IPS DF 6.9 (cell line): ENCODE measurements around the gene SELENOF.
A peak's percentile ranks its signal among the peaks of the same experiment; 100 is the strongest.

Experiments
- DNase-seq: peaks from one replicate; pipeline ENCODE4 v3.0.0-alpha.2; 2013; ENCODE audit warnings: low read depth, low spot score
- H3K27ac ChIP-seq: one replicate; pipeline ENCODE4 v1.5.1; 2013; ENCODE audit warnings: low read length, control low read depth
- H3K27me3 ChIP-seq: 2 replicates; pipeline ENCODE4 v1.6.1; 2013; ENCODE audit warnings: mild to moderate bottlenecking, low read length; ENCODE audit not compliant: control insufficient read depth, insufficient read depth
- H3K36me3 ChIP-seq: 2 replicates; pipeline ENCODE4 v1.6.1; 2013; ENCODE audit warnings: low read length; ENCODE audit not compliant: control insufficient read depth, insufficient read depth
- H3K4me1 ChIP-seq: 2 replicates; pipeline ENCODE4 v1.6.1; 2013; ENCODE audit warnings: low read length; ENCODE audit not compliant: control insufficient read depth, insufficient read depth
- H3K4me3 ChIP-seq: 2 replicates; pipeline ENCODE4 v1.5.1; 2013; ENCODE audit warnings: mild to moderate bottlenecking, low read length
- H3K9me3 ChIP-seq: 2 replicates; pipeline ENCODE4 v1.6.1; 2013; ENCODE audit warnings: low read length, inconsistent platforms; ENCODE audit not compliant: control insufficient read depth, insufficient read depth
- WGBS: extraction: QIAGEN DNeasy Blood & Tissue Kit; methylation state at CpG from one replicate; pipeline ENCODE4 v1.1.7; 2013; ENCODE audit warnings: mixed read lengths, missing lambda C conversion rate; ENCODE audit not compliant: insufficient read length, insufficient coverage; 5-methylcytosine and 5-hydroxymethylcytosine counted together

Gene SELENOF

DNA sequence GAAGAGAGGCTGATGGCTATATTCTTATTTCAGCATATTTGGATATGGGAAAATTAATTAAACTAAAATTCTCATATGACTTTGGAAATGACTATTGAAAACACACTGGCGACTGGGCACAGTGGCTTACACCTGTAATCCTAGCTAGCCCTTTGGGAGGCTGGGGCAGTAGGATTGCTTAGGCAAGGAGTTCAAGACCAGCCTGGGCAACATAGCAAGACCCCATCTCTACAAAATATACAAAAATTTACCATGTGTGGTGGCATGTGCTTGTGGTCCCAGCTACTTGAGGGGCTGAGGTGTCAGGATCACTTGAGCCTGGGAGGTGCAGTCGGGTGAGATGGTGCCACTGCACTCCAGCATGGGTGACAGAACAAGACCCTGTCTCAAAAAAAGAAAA is 26.7 kb upstream of the SELENOF start:
- DNase-seq = no peak
- Histone ChIP-seq H3K27ac (no peak overlapping the region), H3K27me3 (no peaks in the 10 kb centered on the region), H3K4me3 (no peak overlapping the region), H3K9me3 (no peaks in the 10 kb centered on the region), H3K4me1 (no peaks in the 10 kb centered on the region), H3K36me3 (no peaks in the 10 kb centered on the region)
- WGBS = no CpG with 5 or more reads among the region's 2 CpGs

DNA sequence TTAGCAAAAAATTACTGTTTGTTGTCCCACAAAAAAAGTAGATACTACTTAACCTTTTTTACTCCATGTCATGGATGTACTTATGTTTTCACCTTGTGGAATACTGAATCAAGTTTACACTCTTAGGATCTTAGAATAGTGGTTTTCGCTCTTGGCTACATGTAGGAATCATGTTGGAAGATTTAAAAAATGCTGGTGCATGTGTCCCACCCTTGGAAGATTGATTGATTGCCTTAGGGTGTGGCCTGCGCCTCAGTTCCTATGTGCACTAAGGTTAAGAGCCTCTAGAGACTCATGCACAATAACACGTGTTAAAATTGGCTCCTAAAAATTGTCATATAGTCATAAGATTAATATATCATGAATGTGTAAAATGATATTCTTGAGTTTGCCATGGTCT is 25.5 kb upstream of the SELENOF start:
- no peak overlapping the region for H3K4me3 ChIP-seq
- no CpG with 5 or more reads among the region's 3 CpGs for WGBS

DNA sequence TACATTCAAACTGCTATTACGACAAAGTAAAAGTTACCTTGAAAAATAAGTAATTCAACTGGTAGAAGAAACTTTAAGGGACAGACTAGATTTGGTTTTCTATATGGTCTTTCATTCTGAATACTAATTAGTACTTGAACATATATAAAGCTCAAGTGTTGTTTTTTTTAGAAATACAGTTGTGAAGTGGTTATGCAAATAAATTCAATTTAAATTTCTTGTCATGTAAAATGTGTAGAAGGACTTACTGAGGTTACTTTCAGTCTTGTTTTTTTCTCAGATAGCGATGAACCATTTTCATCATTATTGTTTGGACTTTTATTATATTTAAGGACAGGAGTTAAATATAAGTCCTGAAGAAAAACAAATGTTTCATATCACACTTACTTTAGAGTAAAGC is 24.9 kb upstream of the SELENOF start:
- no peaks in the 10 kb centered on the region for H3K36me3 ChIP-seq
- H3K4me3 ChIP-seq = no peak overlapping the region
- DNase-seq = no peak
- no CpG with 5 or more reads among the region's 2 CpGs for WGBS
- no peaks in the 10 kb centered on the region for H3K9me3 ChIP-seq
- H3K4me1 ChIP-seq = 0 out of 2 replicates have a peak, but pooled peaks cover 1% of the 10 kb centered on the region
- H3K27ac ChIP-seq = no peak overlapping the region
- H3K27me3 ChIP-seq = no peaks in the 10 kb centered on the region

More for the DNA sequence above, 25.5 kb upstream of the SELENOF start:
- H3K27ac ChIP-seq = no peak overlapping the region
- H3K4me1 ChIP-seq = 0 out of 2 replicates have a peak, but pooled peaks cover under 1% of the 10 kb centered on the region
- no peaks in the 10 kb centered on the region for H3K27me3 ChIP-seq
- H3K9me3 ChIP-seq = no peaks in the 10 kb centered on the region
- DNase-seq = no peak
- H3K36me3 ChIP-seq = no peaks in the 10 kb centered on the region

DNA sequence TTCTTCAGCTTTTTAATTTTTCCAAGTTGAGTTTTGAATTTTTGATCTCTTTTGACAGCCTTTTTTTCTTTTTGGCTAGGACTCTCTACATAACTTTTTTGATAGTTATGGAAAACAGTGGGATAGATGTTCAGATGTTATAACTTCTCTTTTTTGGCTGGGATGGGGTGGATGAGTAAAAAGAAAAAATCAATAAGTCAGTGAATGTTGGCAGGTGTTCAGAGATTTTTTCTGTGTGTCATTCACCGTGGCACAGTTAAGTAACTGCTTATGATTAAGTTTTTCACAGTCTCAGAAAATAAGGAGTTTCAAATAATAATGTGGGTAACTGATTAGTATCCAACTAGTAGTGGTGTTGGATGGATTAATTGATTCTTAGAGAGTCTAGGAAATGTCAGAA is 24.5 kb upstream of the SELENOF start:
- no peak overlapping the region for H3K4me3 ChIP-seq
- no peak for DNase-seq
- H3K9me3 ChIP-seq = no peaks in the 10 kb centered on the region
- H3K27me3 ChIP-seq = no peaks in the 10 kb centered on the region
- WGBS = no CpG with 5 or more reads among the region's 1 CpG
- no peak overlapping the region for H3K27ac ChIP-seq
- H3K4me1 ChIP-seq = 0 out of 2 replicates have a peak, but pooled peaks cover 1% of the 10 kb centered on the region
- H3K36me3 ChIP-seq = no peaks in the 10 kb centered on the region

DNA sequence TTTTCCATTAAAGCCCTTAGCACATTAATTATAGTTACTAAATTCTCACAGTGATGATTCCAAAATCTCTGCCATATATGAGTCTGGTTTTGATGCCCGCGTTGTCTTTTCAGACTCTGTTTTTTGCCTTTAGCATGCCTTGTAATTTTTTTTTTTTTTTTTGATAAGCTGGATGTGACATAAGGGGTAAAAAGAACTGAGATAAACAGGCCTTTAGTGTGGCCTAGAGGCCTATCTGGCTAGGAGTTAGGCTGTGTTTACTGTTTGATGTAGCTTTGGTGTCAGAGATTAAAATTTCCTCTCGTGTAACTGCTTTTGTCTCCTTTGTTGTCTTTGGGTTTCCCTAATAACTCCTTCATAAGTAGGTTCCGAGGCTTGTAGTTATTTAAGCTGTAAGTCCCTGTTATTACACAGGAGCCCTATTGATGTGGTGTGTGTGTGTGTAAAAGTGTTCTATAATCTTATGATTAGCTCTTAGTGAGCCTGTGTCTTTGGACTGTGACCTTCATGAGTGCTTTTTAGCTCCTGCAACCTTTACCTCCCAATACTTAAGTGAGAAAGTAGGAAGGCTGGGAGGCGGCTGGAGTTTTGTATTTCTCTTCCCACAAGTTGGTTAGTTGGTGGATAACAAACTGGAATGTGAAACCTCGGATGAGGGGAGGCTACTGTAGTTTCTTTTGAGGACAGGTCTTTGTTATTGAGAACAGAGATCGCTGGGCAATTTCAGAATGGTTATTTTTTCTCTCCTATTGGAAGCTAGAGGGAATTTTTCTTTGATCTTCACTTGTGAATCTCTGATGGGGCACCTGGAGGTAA is 19.8 kb upstream of the SELENOF start:
- no peak for DNase-seq

DNA sequence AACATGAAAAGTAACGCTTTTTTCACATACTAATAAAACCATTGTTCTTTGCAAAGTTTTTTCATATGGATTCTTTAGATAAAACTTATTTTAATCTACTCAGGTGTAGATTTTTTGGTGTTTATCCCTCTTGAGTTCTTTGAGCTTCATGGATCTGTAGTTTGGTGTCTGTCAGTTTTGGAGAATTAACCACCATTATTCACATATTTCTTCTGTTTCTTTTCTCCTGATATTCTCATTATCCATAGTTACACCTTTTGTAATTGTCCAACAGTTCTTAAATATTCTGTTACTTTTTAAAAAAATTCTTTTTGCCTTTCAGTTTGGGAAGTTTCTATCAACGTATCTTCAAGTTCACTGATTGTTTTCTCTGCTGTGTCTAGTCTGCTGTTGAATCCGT is 19.1 kb upstream of the SELENOF start:
- H3K4me3 ChIP-seq = no peak overlapping the region
- no peak for DNase-seq
- peaks cover 1% of the 10 kb centered on the region; the same call in 1 of the 2 replicates for H3K4me1 ChIP-seq
- WGBS = no CpG with 5 or more reads among the region's 3 CpGs
- H3K9me3 ChIP-seq = no peaks in the 10 kb centered on the region
- H3K27me3 ChIP-seq = no peaks in the 10 kb centered on the region
- no peak overlapping the region for H3K27ac ChIP-seq
- no peaks in the 10 kb centered on the region for H3K36me3 ChIP-seq

More for the DNA sequence above, 19.8 kb upstream of the SELENOF start:
- WGBS = no CpG with 5 or more reads among the region's 7 CpGs
- Histone ChIP-seq H3K4me3 (no peak overlapping the region), H3K27ac (peak overlapping the region; percentile 57), H3K4me1 (peaks cover 1% of the 10 kb centered on the region; the same call in 1 of the 2 replicates), H3K36me3 (no peaks in the 10 kb centered on the region), H3K27me3 (no peaks in the 10 kb centered on the region), H3K9me3 (no peaks in the 10 kb centered on the region)

DNA sequence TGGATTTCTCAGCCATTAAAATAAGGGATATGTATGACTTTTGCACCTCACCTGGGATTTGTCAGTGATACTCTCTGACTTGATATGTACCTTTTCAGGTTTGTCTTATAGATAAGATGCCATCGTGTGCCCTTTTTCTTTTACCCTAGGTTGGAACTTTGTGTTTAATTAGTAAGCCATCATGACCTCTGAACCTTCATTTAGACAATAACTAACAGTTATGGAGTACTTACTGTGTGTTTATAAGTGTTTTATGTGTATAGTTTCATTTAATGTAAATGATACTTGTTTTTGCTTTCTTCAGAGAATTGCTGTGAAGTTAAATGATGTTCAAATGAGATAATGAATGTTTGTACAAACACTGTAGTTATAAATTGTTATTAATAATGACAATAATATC is 14.9 kb upstream of the SELENOF start:
- Histone ChIP-seq H3K4me1 (no peaks in the 10 kb centered on the region; the same call in 1 of the 2 replicates), H3K4me3 (no peak overlapping the region), H3K9me3 (peaks cover 4% of the 10 kb centered on the region; the same call in 1 of the 2 replicates), H3K36me3 (no peaks in the 10 kb centered on the region), H3K27ac (no peak overlapping the region), H3K27me3 (no peaks in the 10 kb centered on the region)
- no CpG with 5 or more reads among the region's 1 CpG for WGBS
- DNase-seq = no peak

DNA sequence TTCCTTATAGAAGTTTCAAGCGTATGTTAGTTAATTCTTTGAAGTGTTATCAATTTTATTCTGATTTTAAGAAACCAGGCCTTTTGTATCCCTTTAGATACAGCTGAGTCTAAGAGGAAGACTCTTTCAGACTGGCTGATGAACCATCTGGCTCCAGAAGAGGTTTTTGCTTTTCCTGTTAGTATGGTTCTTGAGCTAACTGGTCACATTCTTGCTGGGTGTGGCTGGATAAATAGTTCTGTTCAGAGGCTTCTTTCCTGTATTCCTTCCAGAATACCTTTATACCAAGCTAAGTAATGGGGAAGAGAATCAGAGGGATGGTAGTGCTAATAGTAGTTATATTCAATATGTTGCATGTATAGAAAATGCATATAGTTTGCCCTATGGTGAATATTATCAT is 13.0 kb upstream of the SELENOF start:
- Histone ChIP-seq H3K36me3 (no peaks in the 10 kb centered on the region), H3K4me3 (no peak overlapping the region), H3K27ac (no peak overlapping the region), H3K4me1 (no peaks in the 10 kb centered on the region; the same call in 1 of the 2 replicates), H3K27me3 (no peaks in the 10 kb centered on the region), H3K9me3 (peaks cover 4% of the 10 kb centered on the region)
- DNase-seq = no peak
- no CpG with 5 or more reads among the region's 1 CpG for WGBS

DNA sequence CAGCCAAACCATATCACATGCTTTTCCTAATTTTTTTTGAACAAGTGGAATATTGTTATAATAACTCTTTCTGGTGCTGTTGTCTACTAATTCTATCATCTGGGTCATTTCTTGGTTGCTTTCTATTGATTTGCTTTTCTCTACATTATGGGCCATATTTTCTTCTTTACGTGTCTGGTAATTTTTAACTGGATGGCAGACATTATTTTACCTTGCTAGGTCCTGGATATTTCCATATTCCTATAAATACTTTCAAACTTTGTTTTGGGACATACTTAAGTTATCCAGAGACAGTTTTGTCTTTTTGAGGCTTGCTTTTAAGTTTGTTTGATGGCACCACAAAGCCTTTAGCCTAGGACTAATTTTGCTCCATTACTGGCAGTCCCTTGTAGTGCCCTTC is 11.8 kb upstream of the SELENOF start:
- no peak for DNase-seq
- no CpG with 5 or more reads among the region's 1 CpG for WGBS
- Histone ChIP-seq H3K9me3 (peaks cover 4% of the 10 kb centered on the region), H3K36me3 (no peaks in the 10 kb centered on the region), H3K27ac (no peak overlapping the region), H3K4me3 (no peak overlapping the region), H3K27me3 (no peaks in the 10 kb centered on the region), H3K4me1 (no peaks in the 10 kb centered on the region)

DNA sequence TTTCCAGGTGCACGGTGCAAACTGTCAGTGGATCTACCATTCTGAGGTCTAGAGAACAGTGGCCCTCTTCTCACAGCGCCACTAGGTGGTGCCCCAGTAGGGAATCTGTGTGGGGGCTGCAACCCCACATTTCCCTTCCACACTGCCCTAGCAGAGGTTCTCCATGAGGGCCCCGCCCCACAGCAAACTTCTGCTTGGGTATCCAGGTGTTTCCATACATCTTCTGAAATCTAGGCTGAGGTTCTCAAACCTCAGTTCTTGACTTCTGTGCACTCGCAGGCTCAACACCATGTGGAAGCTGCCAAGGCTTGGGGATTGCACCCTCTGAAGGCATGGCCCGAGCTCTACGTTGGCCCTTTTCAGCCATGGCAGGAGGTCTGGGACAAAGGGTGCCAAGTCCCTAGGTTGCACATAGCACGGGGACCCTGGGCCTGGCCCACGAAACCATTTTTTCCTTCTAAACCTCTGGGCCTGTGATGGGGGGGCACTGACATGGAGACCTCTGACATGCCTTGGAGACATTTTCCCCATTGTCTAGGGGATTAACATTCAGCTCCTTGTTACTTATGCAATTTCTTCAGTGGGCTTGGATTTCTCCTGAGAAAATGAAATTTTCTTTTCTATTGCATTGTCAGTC is 10.5 kb upstream of the SELENOF start:
- no peaks in the 10 kb centered on the region for H3K4me1 ChIP-seq
- H3K9me3 ChIP-seq = peaks cover 4% of the 10 kb centered on the region
- H3K4me3 ChIP-seq = no peak overlapping the region
- no peaks in the 10 kb centered on the region for H3K36me3 ChIP-seq
- H3K27ac ChIP-seq = no peak overlapping the region
- no peaks in the 10 kb centered on the region for H3K27me3 ChIP-seq
- DNase-seq = no peak
- WGBS = no CpG with 5 or more reads among the region's 8 CpGs
